ENCODE results near the gene TBCCD1. TPM values are rescaled to one million over a fixed set of nuclear protein-coding genes. Genes with fewer than 3 reads are reported as not detected.

Gene TBCCD1
- total and polyA plus RNA-seq, 2 experiments from 2014 or later: 5.8 to 16.7 TPM

DNA sequence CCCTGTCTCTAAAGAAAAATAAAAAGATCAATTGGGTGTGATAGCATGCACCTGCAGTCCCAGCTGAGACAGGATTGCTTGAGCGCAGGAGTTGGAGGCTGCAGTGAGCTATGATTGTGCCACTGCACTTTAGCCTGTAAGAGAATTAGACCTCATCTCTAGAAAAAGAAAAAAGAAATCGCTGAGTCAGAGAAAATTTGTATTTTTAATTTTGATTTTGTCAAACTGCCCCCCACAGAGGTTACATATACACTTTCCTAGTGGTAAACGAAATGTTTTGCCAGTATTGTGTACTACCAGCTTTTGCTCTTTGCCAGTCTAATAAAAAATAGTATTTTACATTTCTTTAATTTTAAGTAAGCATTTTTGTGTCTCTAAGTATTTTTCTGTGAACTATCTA lies 17.6 kb downstream of the TBCCD1 start:
- no peaks in the 10 kb centered on the region for H3K9me3 Mint-ChIP-seq
- TF ChIP-seq EZH2phosphoT487 (IDR thresholded peaks at IDR 0.05; ENCODE audit: unreplicated experiment): no peak
- no peak for TF ChIP-seq CTCF (conservative IDR thresholded peaks at IDR 0.05; ENCODE audit: low read depth in 2 of 2)
- no peak for TF ChIP-seq POLR2AphosphoS5 (IDR thresholded peaks at IDR 0.05; ENCODE audit: low read depth)
- TF ChIP-seq NANOG (IDR thresholded peaks at IDR 0.05; ENCODE audit: borderline replicate concordance): no peak
- TF ChIP-seq CREB1 (CRISPR knock-in tag; IDR thresholded peaks at IDR 0.05; ENCODE audit: low read depth): no peak
- TF ChIP-seq ZNF462 (CRISPR knock-in tag; IDR thresholded peaks at IDR 0.05): no peak
- TF ChIP-seq STAT1 (IDR thresholded peaks at IDR 0.05; ENCODE audit: unreplicated experiment): no peak
- no peak for TF ChIP-seq EZH2 (IDR thresholded peaks at IDR 0.05; ENCODE audit: low read depth, unreplicated experiment)
- no peak overlapping the region for H3K4me3 Mint-ChIP-seq
- DNase-seq (ENCODE audit: low spot score) (no peak), ATAC-seq (no peak)
- H3K4me3 ChIP-seq: no peak overlapping the region
- no peaks in the 10 kb centered on the region for H3K27me3 Mint-ChIP-seq (ENCODE audit: insufficient read depth, low read depth, poor library complexity)
- peaks cover 6% of the 10 kb centered on the region; the same call in 1 of the 2 replicates for H3K36me3 ChIP-seq (ENCODE audit: insufficient read depth)
- peaks cover 9% of the 10 kb centered on the region for H3K36me3 Mint-ChIP-seq (ENCODE audit: low read depth)
- no peaks in the 10 kb centered on the region for H3F3A ChIP-seq (replicated peaks; ENCODE audit: low read depth)
- no peaks in the 10 kb centered on the region for H3K27me3 ChIP-seq (ENCODE audit: insufficient read depth)
- H3K4me1 ChIP-seq (ENCODE audit: insufficient read depth): no peaks in the 10 kb centered on the region
- no peaks in the 10 kb centered on the region for H3K79me2 ChIP-seq (replicated peaks; ENCODE audit: insufficient read depth)
- no peaks in the 10 kb centered on the region for H3K4me1 Mint-ChIP-seq
- no peak overlapping the region for H3K27ac Mint-ChIP-seq
- no peak overlapping the region for H3K4me2 ChIP-seq
- no peaks in the 10 kb centered on the region for H3K9me2 ChIP-seq (ENCODE audit: insufficient read depth)
- H3K27ac ChIP-seq (ENCODE audit: low read depth): no peak overlapping the region
- no peak overlapping the region for H2AFZ ChIP-seq
- peaks cover 4% of the 10 kb centered on the region; the same call in 1 of the 2 replicates for H4K20me1 ChIP-seq (replicated peaks; ENCODE audit: insufficient read depth)

Data from GM23338 (cell line).